Coronary artery (tissue), 2 donors: ENCODE data around the gene BOD1L2.

Source experiments
- DNase-seq: peaks from one replicate; pipeline ENCODE4 v3.0.0-alpha.2; 2017; ENCODE audit warnings: low spot score
- H3K27ac ChIP-seq, 2 donors: fragments of 200-600 bp; sonication (generic); one replicate each; pipeline ENCODE4 v1.5.1; 2016 to 2019
- H3K4me3 ChIP-seq: fragments of 200-600 bp; sonication (generic); 2 replicates; pipeline ENCODE4 v1.5.1; 2016; ENCODE audit warnings: mild to moderate bottlenecking, moderate library complexity
- TF ChIP-seq, protein P1 (sequence below): fragments of 200-600 bp; sonication (generic); IDR thresholded peaks from one replicate; pipeline ENCODE4 v1.5.1; 2019; ENCODE audit warnings: antibody characterized with exemption

Gene BOD1L2

DNA sequence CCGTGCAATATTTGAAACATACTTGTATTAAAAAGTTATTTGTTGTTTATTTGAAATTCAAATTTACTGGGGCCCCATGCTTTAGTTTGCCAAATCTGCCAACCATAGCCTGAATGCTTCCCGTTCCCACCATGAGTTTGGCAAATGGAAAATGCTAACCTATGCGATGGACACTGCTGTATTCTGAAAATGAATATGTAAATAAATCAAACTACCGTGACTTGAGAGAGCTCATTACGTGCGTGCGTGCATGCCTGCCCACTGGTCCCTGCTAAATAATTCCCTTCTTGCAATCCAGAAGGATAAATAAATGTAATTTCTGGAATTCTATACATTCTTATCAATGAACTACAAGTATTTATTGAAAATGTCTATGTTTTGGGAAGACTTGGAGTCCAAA, 3.2 kb downstream of the BOD1L2 start:
- no peak overlapping the region for H3K27ac ChIP-seq
- no peak for DNase-seq
- TF ChIP-seq, protein P1, sequence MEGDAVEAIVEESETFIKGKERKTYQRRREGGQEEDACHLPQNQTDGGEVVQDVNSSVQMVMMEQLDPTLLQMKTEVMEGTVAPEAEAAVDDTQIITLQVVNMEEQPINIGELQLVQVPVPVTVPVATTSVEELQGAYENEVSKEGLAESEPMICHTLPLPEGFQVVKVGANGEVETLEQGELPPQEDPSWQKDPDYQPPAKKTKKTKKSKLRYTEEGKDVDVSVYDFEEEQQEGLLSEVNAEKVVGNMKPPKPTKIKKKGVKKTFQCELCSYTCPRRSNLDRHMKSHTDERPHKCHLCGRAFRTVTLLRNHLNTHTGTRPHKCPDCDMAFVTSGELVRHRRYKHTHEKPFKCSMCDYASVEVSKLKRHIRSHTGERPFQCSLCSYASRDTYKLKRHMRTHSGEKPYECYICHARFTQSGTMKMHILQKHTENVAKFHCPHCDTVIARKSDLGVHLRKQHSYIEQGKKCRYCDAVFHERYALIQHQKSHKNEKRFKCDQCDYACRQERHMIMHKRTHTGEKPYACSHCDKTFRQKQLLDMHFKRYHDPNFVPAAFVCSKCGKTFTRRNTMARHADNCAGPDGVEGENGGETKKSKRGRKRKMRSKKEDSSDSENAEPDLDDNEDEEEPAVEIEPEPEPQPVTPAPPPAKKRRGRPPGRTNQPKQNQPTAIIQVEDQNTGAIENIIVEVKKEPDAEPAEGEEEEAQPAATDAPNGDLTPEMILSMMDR, result no peak
- H3K4me3 ChIP-seq, result no peak overlapping the region

DNA sequence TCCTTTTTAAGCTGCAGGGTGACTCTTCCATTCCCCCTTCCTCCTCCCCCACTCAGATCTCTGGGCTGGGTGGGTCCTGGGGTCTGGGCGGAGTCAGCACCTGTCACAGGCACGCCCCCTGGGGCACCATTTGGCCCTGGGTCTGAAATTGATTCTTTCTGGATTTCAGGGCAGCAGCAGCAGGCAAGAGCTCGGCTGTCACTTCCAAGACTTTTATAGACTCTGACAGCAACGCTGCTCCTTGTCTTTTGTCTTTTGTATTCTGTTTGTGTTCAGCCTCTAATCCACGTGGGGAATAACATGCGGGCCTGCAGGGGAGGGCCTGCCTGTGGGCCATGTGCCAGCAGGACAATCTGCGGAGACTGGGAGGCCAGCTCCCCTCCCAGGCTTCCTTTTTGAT, 3.9 kb downstream of the BOD1L2 start:
- no peak for DNase-seq

GRCh38 chr18:57154191-57154830, 7.4 kb downstream of the BOD1L2 start:
- TF ChIP-seq, protein P1, result no peak
- no peak for DNase-seq
- no peak overlapping the region for H3K27ac ChIP-seq
- H3K4me3 ChIP-seq, result no peak overlapping the region

More for the DNA sequence above, 3.9 kb downstream of the BOD1L2 start:
- Histone ChIP-seq H3K27ac (no peak overlapping the region), H3K4me3 (no peak overlapping the region)
- TF ChIP-seq, protein P1, result no peak

- Histone ChIP-seq H3K27ac (no peak overlapping the region), H3K4me3 (no peak overlapping the region)
- DNase-seq, result no peak
- TF ChIP-seq, protein P1, result no peak
Observed at GRCh38 chr18:57164401-57164800, 17.5 kb downstream of the BOD1L2 start.

DNA sequence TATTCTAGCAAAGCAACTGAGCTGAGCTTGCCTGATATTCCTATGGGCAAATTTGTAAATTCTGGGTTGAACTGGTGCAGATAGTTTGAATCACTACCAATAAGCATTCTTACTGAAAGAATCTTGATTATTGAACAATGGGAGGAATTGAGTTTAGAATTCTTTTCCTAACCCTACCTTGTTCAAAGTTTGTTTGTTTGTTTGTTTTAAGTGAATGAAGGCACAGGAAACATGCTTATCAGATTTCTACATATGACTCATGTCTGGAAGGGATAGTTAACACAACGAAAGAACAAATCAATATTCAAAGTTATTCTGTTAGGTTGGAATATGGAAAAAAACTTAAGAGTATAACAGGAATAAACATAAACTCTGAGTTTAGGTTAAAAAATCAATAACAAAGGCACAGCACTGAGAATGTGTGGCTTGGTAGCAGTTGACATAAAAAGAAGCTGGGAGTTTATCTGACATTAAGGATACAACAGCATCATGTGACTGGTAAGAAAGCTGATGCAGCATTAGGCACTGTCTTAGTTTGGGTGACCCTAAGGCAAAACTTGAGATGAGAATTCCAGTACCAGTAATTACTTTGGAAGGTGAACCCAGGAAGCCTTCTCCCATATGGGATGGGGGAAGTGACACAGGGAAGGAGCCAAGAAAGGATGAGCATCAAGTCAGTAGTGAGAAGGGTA, 20.9 kb downstream of the BOD1L2 start:
- Histone ChIP-seq H3K4me3 (no peak overlapping the region), H3K27ac (no peak overlapping the region)
- DNase-seq, result no peak
- TF ChIP-seq, protein P1, result no peak

DNA sequence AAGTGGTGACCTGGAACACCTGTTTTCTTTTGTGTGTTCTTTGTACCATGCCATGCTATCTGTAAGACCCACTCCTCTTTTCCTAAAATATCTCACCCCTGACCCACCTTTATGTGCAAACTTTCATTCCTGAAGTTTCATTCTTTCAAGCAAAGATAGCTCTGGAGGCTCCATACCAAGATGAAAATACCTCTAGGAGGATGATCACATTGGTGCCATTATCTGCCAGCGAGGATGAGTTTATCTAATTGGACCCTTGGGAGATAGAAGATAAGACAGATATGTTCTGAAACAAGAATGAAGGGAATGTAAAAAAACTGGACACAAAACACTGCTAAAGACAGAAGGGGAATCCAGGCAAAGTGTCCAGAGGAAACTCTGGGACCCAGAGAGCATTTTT, 24.1 kb downstream of the BOD1L2 start:
- Histone ChIP-seq H3K4me3 (no peak overlapping the region), H3K27ac (no peak overlapping the region)
- TF ChIP-seq, protein P1, result no peak
- DNase-seq, result no peak

- Histone ChIP-seq H3K27ac (no peak overlapping the region), H3K4me3 (no peak overlapping the region)
- TF ChIP-seq, protein P1, result no peak
- DNase-seq, result no peak
Observed at GRCh38 chr18:57175532-57175931, 28.6 kb downstream of the BOD1L2 start.
